Activated T-helper 17 cell treated with anti-CD3 and anti-CD28 coated beads, Interleukin-2, amount 50 U/mL, for 72 hours (primary cell): Measurements from ENCODE around the gene APBB1. TPM values are rescaled to one million over a fixed set of nuclear protein-coding genes. Genes with fewer than 3 reads are reported as not detected.
A peak's percentile ranks its signal among the peaks of the same experiment; 100 is the strongest.
"Not testable (repeated sequence)": the region's sequence is repeated elsewhere in the genome, so short reads cannot be mapped to it uniquely, and the experiment has no call there.

Experiments
- ATAC-seq: fragments of 150-1000 bp; cut with Tn5 transposase; replicated peaks from 2 replicates; pipeline ENCODE4 v1.10.0; 2021; ENCODE audit warnings: mild to moderate bottlenecking, moderate library complexity
- H3K27ac Mint-ChIP-seq: one replicate; pipeline ENCODE4 v1.8.0; 2022; ENCODE audit warnings: mixed read lengths
- H3K27me3 Mint-ChIP-seq: one replicate; pipeline ENCODE4 v1.8.0; 2022; ENCODE audit warnings: mixed read lengths
- H3K36me3 Mint-ChIP-seq: one replicate; pipeline ENCODE4 v1.8.0; 2022; ENCODE audit warnings: low read depth, mild to moderate bottlenecking, mixed read lengths
- H3K4me1 Mint-ChIP-seq: one replicate; pipeline ENCODE4 v1.8.0; 2022; ENCODE audit warnings: mixed read lengths
- H3K4me3 Mint-ChIP-seq: one replicate; pipeline ENCODE4 v1.8.0; 2022; ENCODE audit warnings: mild to moderate bottlenecking, mixed read lengths
- H3K9me3 Mint-ChIP-seq: one replicate; pipeline ENCODE4 v1.8.0; 2022; ENCODE audit warnings: mixed read lengths
- total RNA-seq, 2 donors: library from RNA; stranded (reverse); gene quantifications; one replicate each; pipeline ENCODE4 v1.2.3, GENCODE V29; 2022

Gene APBB1
- total RNA-seq, 2 donors from 2014 or later = 46.1 to 62.5 TPM

DNA sequence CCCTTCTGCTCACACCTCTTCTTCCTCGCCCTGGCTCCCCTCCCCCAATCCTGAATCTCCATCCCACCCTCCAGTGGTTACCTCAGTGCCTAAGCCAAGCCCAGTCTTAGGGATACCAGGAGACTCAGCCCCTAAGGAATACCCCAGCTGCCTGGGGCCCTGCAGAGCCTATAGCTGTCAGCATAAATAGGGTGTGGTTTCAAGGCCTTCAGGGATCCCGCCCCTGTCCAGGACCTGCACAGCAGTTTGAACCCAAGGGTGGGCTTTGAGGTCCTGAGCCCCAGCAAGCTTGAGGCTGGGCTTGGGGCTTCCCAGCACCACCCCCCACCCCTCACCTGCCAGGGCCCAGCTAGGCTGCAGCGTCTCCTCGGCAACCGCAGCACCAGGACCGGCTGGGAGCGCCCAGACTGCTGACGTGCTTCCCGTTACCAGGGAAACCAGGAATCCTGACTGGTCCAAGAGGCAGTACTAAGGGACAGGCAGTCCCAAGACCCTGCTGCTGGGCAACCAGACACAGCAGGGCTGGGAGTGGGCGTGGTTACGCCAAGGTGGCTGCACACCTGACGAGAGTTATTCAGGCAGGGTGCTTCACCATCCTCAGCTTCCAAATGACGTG lies 13.7 kb downstream of the APBB1 start:
- Mint-ChIP-seq H3K36me3 (peaks cover 29% of the 10 kb centered on the region), H3K27ac (no peak overlapping the region), H3K4me1 (peaks cover 49% of the 10 kb centered on the region), H3K27me3 (no peaks in the 10 kb centered on the region), H3K4me3 (peak overlapping the region; percentile 91), H3K9me3 (no peaks in the 10 kb centered on the region)
- no peak for ATAC-seq

DNA sequence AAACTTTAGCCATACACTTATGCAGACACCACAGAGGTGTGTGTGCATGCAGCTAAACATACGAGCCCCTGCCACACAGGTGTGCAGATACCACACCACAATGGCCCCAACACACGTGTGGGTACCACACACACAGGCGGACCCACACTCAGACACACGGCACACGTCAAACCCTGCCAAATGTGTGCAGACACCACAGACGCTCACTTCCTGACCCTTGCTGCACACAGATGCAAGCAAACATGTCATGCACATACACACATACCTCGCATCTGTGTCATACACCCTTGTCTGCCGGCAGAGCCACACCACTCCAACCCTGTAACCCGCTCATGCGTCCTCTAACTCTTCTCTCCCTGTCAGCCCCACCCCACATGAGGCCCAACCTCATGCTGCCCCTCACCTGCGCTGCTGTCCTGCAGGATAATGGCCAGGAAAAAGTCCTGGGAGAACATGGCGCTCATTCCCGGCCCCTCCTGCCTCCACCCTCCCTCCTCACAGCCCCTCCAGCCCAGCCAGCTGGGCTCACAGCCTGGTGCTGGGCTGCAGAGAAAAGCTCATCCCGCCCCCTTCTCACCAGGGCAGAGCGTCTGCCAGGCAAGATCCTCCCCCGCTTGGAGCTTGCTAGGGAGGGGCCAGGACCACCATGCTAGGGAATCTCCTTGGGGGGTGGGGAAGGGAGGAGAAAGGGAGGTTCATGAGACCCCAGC lies 14.4 kb downstream of the APBB1 start:
- H3K4me1 Mint-ChIP-seq = peaks cover 50% of the 10 kb centered on the region
- H3K27me3 Mint-ChIP-seq = no peaks in the 10 kb centered on the region
- H3K36me3 Mint-ChIP-seq = peaks cover 29% of the 10 kb centered on the region
- H3K9me3 Mint-ChIP-seq = no peaks in the 10 kb centered on the region
- peak overlapping the region; percentile 36 for H3K27ac Mint-ChIP-seq
- ATAC-seq = peak; percentile 26
- peak overlapping the region; percentile 91 for H3K4me3 Mint-ChIP-seq

DNA sequence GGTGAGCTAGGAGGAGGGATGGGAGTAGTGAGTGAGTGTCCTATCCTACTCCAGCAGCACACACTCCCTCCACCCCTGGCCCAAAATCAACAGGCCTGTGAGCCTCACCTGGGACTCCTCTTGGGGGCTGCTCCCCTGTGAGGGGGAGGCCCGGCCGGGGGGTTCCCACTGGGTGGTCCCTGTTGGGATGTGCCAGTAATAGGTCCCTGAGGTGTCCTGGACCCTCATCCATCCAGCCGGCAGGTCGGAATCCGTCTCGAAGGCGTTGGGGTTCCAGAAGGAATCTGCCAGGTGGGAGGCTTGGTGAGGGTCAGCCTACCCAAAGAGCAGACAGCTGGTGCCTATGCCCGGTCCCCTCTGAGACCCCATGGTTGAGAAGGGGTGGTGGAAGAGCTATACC lies 15.4 kb downstream of the APBB1 start:
- peaks cover 58% of the 10 kb centered on the region for H3K4me1 Mint-ChIP-seq
- peak overlapping the region; percentile 91 for H3K4me3 Mint-ChIP-seq
- ATAC-seq = no peak
- no peaks in the 10 kb centered on the region for H3K27me3 Mint-ChIP-seq
- H3K36me3 Mint-ChIP-seq = peaks cover 33% of the 10 kb centered on the region
- H3K27ac Mint-ChIP-seq = peak overlapping the region; percentile 98
- H3K9me3 Mint-ChIP-seq = no peaks in the 10 kb centered on the region

DNA sequence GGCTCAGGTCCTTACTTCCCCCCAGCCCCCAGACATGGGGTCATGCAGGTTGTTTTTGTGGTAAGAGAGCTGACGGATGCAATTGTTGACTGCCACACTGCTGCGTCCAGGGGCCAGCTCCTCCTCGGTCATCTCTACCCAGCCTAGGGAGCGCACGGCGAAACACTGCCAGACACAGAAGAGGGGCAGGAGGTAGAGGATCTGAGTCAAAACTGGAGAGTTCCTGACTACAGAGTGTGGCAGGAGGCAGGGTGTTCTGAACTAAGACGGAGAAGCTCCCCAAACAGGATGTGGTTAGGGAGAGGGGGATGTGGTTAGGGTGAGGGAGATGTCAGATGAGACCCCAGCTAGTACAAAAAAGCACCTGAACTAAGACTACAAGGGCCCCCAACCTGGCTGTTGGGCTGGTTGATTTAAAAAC lies 16.3 kb downstream of the APBB1 start:
- Mint-ChIP-seq H3K4me3 (peak overlapping the region; percentile 91), H3K9me3 (no peaks in the 10 kb centered on the region), H3K27ac (peak overlapping the region; percentile 98), H3K27me3 (no peaks in the 10 kb centered on the region), H3K36me3 (peaks cover 35% of the 10 kb centered on the region), H3K4me1 (peaks cover 53% of the 10 kb centered on the region)
- peak; percentile 95 for ATAC-seq

DNA sequence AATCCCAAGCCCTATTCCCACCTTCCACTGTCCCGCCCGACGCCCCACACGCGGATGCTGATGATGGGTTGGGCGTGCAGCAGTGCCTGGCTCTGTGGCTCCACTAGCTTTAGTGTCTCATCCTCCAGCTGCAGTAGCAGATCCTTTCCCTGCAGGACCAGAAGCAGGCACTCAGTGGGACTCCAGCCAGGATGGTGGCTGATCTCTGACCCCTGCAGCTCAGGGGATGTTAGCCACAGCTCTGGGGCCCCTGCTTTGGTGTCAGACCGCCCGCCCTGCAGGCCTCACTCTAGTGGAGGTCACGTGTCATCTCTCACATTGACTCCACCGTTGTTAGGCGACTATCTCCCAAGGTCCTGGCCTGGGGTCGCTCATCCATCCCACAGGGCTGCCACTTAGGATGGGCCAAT lies 16.8 kb downstream of the APBB1 start:
- ATAC-seq = peak; percentile 66
- Mint-ChIP-seq H3K9me3 (no peaks in the 10 kb centered on the region), H3K36me3 (peaks cover 35% of the 10 kb centered on the region), H3K27ac (peak overlapping the region; percentile 98), H3K4me3 (peak overlapping the region; percentile 91), H3K27me3 (no peaks in the 10 kb centered on the region), H3K4me1 (peaks cover 49% of the 10 kb centered on the region)

DNA sequence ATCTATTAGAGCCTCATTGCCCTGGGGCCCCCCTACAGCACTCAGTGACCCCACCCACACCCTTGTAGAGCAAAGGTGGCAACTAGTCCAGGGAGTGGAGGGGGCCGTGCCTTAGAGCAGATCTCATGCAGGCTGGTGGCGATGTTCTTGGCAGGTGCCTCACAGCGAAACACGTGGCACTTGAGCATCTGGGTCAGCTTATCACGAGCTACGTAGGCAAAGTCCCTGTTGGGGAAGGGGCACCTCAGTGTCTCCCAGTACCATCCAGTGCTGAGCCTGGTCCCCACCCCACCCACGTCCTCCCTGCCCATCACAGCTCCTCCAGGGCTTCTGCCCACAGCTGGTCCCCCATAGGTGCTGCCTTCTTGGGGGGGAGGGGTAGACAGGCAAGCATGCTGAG lies 17.4 kb downstream of the APBB1 start:
- Mint-ChIP-seq H3K4me3 (no peak overlapping the region), H3K4me1 (peaks cover 43% of the 10 kb centered on the region), H3K36me3 (peaks cover 35% of the 10 kb centered on the region), H3K9me3 (no peaks in the 10 kb centered on the region), H3K27ac (no peak overlapping the region), H3K27me3 (no peaks in the 10 kb centered on the region)
- no peak for ATAC-seq

DNA sequence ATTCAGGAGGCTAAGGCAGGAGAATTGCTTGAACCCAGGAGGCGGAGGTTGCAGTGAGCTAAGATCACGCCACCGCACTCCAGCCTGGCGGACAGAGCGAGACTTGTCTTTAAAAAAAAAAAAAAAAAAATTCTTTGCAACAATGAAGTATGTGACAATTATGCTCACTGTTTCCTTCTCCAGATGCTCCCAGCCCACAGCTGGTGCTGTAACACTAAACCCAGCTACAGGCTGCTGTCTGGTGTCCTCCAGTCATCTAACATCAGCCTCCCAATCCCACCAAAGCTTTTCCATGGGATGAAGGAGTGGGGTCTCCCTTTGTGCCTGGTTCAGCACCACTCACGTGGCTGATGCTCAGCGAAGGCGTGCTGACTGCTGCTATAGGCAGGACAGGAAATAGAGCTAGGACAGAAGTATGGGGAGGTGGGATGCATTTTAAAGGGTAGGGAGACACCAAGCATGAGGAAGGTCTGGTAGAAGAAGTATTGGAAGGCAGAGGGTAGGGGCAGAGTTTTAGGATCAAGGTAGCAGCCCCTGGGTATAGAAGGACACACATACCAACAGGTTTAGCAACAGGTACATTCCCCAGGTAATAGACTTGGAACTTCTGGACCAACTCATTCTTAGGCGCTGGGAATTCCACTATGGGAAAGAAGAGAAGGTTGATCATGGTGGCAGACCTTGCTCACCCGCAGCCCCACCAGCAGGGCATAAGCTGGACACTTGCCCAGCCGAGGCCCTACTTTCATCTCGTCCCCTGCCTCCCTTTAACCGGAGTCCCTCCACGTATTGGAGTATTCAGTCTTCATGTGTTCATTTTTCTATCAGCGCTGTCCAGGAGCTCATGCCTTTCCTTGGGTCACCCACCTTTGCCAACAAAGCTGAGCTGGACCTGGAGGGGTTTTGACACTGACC lies 18.2 kb downstream of the APBB1 start:
- H3K27me3 Mint-ChIP-seq = no peaks in the 10 kb centered on the region
- H3K36me3 Mint-ChIP-seq = peaks cover 35% of the 10 kb centered on the region
- H3K9me3 Mint-ChIP-seq = no peaks in the 10 kb centered on the region
- no peak overlapping the region for H3K4me3 Mint-ChIP-seq
- peaks cover 37% of the 10 kb centered on the region for H3K4me1 Mint-ChIP-seq
- H3K27ac Mint-ChIP-seq = no peak overlapping the region
- ATAC-seq = no peak

DNA sequence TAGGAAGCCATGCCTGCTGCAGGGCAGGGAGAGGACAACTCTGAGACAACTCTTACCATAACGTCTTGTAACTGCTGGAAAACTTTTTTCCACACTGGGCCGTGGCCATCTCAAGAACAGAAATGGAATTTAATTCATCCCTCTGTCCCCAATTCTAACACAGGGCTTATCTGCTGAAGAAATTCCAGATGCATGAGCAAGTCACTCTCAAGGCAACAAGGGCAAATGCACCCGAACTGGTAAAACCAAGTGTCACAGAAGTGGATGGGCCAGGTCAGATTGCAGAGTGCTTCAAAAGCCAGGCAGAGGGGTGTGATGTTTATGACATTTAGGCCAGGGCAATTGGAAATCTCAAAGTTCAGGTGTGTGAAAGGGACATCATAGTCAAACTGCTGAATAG lies 21.3 kb downstream of the APBB1 start:
- H3K36me3 Mint-ChIP-seq = peaks cover 40% of the 10 kb centered on the region
- H3K4me1 Mint-ChIP-seq = peaks cover 22% of the 10 kb centered on the region
- H3K27me3 Mint-ChIP-seq = no peaks in the 10 kb centered on the region
- no peak for ATAC-seq
- H3K9me3 Mint-ChIP-seq = no peaks in the 10 kb centered on the region
- no peak overlapping the region for H3K4me3 Mint-ChIP-seq
- H3K27ac Mint-ChIP-seq = no peak overlapping the region

DNA sequence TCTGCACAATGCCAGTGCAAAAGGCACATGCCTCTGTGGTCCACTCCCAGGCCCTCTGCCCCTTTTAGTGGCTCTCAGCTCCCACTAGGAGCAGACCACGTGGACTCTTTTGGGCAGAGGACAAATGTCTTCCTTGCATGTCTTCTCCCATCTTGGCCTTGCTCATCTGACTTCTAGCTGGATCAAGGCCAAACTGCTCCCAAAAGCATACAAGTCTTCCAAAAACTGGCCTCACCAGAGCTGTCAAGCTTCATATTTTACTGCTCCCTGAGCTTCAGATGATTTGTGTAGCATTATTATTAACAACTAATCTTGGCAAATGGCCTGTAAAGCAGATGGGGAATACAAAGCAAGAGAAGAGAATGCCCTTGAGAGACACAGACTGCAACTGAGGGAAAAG lies 21.7 kb downstream of the APBB1 start:
- H3K27ac Mint-ChIP-seq = no peak overlapping the region
- no peak for ATAC-seq
- H3K4me3 Mint-ChIP-seq = no peak overlapping the region
- peaks cover 36% of the 10 kb centered on the region for H3K36me3 Mint-ChIP-seq
- H3K9me3 Mint-ChIP-seq = no peaks in the 10 kb centered on the region
- peaks cover 19% of the 10 kb centered on the region for H3K4me1 Mint-ChIP-seq
- H3K27me3 Mint-ChIP-seq = no peaks in the 10 kb centered on the region

DNA sequence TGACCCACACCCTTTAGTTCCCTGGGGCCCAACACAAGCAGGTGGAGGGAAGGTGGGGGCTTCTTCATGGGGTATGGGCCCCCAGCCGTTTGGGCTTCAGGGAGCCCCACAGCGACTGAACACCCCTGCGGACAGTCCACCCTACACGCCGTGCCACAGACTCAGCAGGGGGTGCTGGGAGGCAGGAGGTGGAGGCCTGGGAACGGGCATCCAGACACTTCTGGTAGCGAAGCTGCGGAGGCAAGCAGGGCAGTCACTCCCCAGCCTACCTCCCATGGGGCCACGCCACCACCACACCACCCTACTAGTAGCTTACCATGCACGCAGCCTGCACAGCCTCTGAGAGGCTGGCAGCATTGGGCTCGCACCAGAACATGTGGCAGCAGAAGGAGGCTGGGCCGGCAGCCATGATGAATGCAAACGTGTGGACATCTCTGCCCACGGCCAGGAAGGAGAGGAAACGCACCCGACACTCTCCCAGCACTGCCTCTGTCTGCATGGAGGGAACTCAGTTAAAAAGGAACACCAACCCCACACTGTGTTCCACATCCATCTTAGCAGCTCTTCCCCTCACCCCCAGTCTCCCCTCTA lies 23.3 kb downstream of the APBB1 start:
- no peaks in the 10 kb centered on the region for H3K9me3 Mint-ChIP-seq
- H3K4me3 Mint-ChIP-seq = no peak overlapping the region
- peaks cover 33% of the 10 kb centered on the region for H3K36me3 Mint-ChIP-seq
- no peak for ATAC-seq
- H3K27me3 Mint-ChIP-seq = no peaks in the 10 kb centered on the region
- H3K4me1 Mint-ChIP-seq = peaks cover 16% of the 10 kb centered on the region
- H3K27ac Mint-ChIP-seq = peak overlapping the region; percentile 53

DNA sequence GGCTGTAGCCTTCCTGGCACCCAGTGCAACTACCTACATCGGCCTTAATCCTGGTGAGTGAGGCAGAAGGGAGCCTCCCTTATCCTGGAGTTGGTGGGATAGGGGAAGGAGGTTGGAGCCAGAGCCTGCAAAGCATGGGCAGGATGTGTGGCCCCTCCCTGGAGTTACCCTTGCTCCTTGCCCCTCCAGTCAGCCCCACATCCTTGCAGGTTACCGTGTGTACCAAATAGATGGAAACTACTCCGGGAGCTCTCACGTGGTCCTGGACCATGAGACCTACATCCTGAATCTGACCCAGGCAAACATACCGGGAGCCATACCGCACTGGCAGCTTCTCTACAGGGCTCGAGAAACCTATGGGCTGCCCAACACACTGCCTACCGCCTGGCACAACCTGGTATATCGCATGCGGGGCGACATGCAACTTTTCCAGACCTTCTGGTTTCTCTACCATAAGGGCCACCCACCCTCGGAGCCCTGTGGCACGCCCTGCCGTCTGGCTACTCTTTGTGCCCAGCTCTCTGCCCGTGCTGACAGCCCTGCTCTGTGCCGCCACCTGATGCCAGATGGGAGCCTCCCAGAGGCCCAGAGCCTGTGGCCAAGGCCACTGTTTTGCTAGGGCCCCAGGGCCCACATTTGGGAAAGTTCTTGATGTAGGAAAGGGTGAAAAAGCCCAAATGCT lies 24.8 kb downstream of the APBB1 start:
- Mint-ChIP-seq H3K27ac (no peak overlapping the region), H3K4me3 (no peak overlapping the region), H3K4me1 (peaks cover 20% of the 10 kb centered on the region), H3K27me3 (no peaks in the 10 kb centered on the region), H3K9me3 (no peaks in the 10 kb centered on the region), H3K36me3 (peaks cover 22% of the 10 kb centered on the region)
- ATAC-seq = no peak

DNA sequence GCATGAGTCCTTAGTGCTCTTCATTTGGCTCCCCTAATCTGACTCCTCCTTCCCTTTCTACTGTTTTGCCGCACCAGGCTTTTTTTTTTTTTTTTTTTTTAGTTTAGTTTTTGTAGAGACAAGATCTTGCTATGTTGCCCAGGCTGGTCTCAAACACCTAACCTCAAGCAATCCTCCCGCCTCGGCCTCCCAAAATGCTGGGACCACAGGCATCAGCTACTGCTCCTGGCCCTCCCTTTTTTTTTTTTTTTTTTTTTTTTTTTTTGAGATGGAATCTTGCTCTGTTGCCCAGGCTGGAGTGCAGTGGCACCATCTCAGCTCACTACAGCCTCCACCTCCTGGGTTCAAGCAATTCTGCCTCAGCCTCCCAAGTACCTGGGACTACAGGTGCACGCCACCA lies 26.6 kb downstream of the APBB1 start:
- peaks cover 18% of the 10 kb centered on the region for H3K4me1 Mint-ChIP-seq
- H3K36me3 Mint-ChIP-seq, H3K27ac Mint-ChIP-seq, H3K27me3 Mint-ChIP-seq, ATAC-seq, H3K9me3 Mint-ChIP-seq: not testable (repeated sequence)
- peak overlapping the region; percentile 56 for H3K4me3 Mint-ChIP-seq

DNA sequence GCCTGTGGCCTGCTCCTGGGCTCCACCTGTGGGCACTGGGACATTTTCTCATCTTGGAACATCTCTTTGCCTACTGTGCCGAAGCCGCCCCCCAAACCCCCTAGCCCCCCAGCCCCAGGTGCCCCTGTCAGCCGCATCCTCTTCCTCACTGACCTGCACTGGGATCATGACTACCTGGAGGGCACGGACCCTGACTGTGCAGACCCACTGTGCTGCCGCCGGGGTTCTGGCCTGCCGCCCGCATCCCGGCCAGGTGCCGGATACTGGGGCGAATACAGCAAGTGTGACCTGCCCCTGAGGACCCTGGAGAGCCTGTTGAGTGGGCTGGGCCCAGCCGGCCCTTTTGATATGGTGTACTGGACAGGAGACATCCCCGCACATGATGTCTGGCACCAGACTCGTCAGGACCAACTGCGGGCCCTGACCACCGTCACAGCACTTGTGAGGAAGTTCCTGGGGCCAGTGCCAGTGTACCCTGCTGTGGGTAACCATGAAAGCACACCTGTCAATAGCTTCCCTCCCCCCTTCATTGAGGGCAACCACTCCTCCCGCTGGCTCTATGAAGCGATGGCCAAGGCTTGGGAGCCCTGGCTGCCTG lies 27.3 kb downstream of the APBB1 start:
- Mint-ChIP-seq H3K4me1 (peaks cover 18% of the 10 kb centered on the region), H3K27me3 (no peaks in the 10 kb centered on the region), H3K4me3 (peak overlapping the region; percentile 81), H3K36me3 (peaks cover 8% of the 10 kb centered on the region), H3K27ac (no peak overlapping the region), H3K9me3 (no peaks in the 10 kb centered on the region)
- ATAC-seq = no peak
